GM12891 (cell line): ENCODE results near the gene CSMD2.

Experiments
- POLR2A ChIP-seq: IDR thresholded peaks from 2 replicates; pipeline ENCODE4 v1.6.1; 2011; ENCODE audit warnings: low read depth, low read length, control low read depth
- SPI1 ChIP-seq: IDR thresholded peaks from 2 replicates; pipeline ENCODE4 v1.6.1; 2011; ENCODE audit warnings: low read depth, low read length, control low read depth

DNA sequence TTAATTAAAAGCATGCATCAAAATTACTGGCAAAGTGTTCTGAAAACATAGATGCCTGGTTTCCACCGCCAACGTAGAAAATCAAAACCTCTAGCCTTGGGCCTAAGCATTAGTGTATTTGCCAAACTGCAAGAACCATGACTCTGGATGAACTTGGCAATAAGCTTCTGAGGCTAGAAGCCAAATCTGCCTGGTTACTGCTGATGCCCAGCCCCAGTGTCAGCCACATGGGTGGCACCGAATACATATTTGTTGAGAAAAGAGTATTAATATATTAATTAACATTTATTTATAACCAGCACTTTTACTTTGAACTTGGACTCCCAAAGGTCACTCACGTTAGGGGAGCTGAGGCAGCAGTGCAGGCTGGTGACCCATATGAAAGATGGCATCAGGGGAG, 441.8 kb downstream of the CSMD2 start:
- TF ChIP-seq POLR2A: no peak
- TF ChIP-seq SPI1: no peak
